ENCODE results near the gene IGSF9.

Gene IGSF9

DNA sequence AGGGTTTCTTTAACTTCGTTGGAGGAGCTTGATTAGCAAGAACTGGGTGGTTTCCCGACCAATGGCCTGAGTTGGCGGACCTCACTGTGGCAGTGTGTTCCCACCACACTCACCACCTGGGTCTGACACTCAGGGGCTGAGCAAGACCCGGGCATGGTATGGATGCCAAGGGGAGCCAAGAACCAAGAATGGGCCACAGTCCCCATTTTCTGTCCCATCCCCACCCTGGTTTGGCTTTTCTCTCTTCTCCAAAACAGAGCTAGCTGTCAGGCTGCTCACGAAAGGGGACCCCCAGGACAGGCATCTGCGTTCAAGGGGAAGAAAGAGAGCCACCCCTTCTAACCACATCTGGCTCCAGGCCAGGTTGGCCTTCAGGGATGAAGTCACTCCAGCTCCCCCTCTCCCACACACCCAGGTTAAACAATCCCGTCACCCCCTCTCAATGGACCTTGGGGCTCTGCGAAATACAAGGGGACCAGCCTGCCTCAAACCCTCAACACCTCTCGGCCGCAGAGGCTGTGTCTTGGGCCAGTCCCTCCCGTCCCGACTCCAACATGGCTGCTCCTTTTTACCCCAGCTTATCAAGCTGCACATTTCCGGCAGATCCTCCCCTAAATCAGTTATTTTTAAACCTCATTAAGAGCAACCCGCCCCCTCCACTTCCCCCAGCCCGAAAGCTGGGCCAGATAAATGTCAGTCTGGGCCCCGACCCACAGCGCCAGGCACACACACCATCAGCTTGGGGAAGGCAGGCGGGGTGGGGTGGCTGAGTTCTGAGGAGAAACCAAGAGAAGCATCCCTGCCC, 23.5 kb downstream of the IGSF9 start:
- peak overlapping the region; percentile 100 for H3K4me3 ChIP-seq (replicated peaks; ENCODE audit: low read depth, low read length)
- DNase-seq (ENCODE audit: low read depth): peak; percentile 42
- TF ChIP-seq, protein P1, sequence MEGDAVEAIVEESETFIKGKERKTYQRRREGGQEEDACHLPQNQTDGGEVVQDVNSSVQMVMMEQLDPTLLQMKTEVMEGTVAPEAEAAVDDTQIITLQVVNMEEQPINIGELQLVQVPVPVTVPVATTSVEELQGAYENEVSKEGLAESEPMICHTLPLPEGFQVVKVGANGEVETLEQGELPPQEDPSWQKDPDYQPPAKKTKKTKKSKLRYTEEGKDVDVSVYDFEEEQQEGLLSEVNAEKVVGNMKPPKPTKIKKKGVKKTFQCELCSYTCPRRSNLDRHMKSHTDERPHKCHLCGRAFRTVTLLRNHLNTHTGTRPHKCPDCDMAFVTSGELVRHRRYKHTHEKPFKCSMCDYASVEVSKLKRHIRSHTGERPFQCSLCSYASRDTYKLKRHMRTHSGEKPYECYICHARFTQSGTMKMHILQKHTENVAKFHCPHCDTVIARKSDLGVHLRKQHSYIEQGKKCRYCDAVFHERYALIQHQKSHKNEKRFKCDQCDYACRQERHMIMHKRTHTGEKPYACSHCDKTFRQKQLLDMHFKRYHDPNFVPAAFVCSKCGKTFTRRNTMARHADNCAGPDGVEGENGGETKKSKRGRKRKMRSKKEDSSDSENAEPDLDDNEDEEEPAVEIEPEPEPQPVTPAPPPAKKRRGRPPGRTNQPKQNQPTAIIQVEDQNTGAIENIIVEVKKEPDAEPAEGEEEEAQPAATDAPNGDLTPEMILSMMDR (IDR thresholded peaks at IDR 0.05; ENCODE audit: low read length, missing control alignments): no peak

DNA sequence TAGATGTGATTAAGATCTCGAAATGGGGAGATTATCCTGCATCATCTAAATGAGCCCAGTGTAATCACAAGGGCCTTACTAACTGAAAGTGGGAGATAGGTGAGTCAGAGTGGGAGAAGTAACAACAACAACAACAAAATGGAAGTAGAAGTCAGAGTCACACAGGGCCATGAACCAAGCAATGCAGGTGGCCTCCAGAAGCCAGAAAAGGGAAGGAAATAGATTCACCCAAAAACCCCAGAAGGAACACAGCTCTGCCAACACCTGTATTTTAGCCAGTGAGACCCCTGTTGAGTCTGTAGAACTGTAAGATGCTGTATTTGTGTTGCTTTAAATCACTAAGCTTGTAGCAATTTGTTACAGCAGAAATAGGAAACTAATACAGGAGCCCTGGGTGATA, 24.2 kb downstream of the IGSF9 start:
- TF ChIP-seq, protein P1 (IDR thresholded peaks at IDR 0.05; ENCODE audit: low read length, missing control alignments): no peak
- H3K4me3 ChIP-seq (replicated peaks; ENCODE audit: low read depth, low read length): no peak overlapping the region
- DNase-seq (ENCODE audit: low read depth): no peak

DNA sequence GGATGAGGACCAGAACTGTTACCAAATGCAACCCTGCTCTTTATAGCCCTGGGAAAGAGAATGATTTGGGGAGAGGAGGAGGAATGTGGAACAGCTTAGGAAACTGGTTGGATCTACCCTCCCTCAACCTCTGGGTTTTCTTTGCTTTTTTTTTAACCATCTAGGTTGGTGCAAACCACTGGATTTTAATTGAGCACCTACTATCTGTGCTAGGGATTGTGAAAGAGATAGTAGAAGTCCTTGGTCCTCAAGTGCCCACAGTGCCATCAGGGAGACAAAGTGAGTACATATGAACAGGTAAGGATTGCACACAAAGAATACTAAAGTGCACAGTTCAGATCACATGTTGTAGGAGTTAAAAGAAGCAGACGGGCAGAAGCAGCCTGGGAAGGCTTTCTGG, 24.8 kb downstream of the IGSF9 start:
- no peak overlapping the region for H3K4me3 ChIP-seq (replicated peaks; ENCODE audit: low read depth, low read length)
- TF ChIP-seq, protein P1 (IDR thresholded peaks at IDR 0.05; ENCODE audit: low read length, missing control alignments): no peak
- DNase-seq (ENCODE audit: low read depth): no peak

DNA sequence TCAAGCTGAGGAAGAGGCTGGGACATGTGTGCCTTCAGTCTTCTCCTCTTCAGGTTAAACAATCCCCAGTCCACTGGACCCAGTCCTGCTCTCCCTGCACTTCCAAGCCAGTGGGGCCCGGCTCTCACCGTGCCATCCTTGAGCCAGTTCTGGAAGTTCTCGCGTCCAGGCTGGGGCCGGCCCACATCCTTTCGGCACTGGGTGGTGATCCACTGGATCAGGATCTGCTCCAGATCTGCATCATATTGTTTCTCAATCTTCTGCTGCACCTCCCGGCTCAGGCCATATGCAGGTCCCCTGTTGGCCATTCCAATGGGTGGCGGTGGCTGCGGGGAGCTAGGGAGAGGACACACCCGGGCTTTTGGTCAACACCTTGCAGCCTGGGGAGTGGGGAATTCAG, 25.2 kb downstream of the IGSF9 start:
- TF ChIP-seq, protein P1 (IDR thresholded peaks at IDR 0.05; ENCODE audit: low read length, missing control alignments): no peak
- H3K4me3 ChIP-seq (replicated peaks; ENCODE audit: low read depth, low read length): no peak overlapping the region

DNA sequence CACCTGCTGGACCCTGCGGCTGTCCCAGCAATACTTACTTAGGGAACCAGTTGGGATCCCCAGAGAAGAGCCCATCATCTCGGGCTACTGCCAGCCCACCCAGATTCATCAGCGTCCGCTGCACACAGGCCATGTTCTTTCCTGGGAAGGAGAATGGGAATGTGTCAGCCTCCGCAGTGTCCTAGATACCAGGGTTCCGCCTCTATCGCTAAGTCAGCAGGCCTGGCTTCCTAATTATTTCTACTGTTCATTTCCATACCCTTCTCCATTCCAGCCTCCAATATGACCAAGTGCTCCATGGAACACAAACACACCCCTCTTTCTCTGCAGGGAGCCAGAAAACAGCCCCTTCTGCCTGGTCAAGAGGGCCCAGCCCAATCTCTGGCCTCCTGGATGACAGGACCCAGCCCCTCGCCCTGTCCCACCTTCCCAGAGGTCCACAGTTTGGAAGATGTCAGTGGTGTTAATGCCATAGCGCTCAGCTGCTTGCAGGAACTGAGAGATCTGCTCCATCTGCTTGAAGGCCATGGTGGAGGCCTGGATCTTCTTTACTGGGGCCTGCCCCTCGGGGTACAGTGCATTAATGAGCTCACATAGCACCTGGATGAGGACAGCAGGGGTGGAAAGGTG, 26.1 kb downstream of the IGSF9 start:
- no peak for DNase-seq (ENCODE audit: low read depth)
- TF ChIP-seq, protein P1 (IDR thresholded peaks at IDR 0.05; ENCODE audit: low read length, missing control alignments): no peak
- no peak overlapping the region for H3K4me3 ChIP-seq (replicated peaks; ENCODE audit: low read depth, low read length)

More for the DNA sequence above, 25.2 kb downstream of the IGSF9 start:
- no peak for DNase-seq (ENCODE audit: low read depth)

DNA sequence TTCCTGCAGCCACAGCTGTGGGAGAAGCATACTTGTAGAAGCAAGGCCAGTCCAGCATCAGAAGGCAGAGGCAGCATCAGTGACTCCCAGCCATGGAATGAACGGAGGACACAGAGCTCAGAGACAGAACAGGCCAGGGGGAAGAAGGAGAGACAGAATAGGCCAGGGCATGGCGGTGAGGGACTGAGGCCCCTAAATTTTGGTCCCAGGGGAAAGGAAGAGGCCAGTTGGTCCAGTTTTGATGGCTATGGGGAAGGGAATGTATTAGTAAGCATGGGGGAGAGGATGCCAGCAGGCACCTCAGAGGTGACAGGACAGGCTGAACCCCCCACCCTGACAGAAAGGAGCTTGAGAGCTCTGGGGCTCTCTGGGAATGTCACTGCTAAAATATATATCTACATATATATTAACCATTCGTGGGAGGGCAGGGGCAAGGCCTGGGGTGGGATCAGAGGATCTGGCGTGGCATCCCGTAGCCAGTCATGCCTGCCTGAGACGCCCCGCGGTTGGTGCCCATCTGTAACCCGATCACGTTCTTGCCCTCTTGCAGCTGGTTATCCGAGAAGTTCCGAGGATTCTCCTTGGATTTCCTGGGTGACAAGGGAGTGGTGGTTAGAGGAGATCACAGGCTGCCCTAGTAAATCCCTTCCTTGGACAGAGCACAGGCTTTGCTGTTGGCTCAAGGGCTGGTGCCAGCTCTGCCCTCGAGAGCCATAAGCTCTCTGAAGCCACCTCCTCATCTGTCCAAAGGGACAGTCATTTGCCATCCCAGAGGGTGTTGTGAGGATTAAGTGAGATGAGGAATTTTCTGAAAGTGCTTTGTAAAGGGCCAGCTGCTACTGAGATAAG, 26.8 kb downstream of the IGSF9 start:
- DNase-seq (ENCODE audit: low read depth): no peak
- no peak overlapping the region for H3K4me3 ChIP-seq (replicated peaks; ENCODE audit: low read depth, low read length)
- TF ChIP-seq, protein P1 (IDR thresholded peaks at IDR 0.05; ENCODE audit: low read length, missing control alignments): no peak
